Ishikawa (cell line): ENCODE data around the gene ACO1.

Experiments
- TAF1 ChIP-seq: IDR thresholded peaks from 2 replicates; pipeline ENCODE4 v1.6.1; 2012; ENCODE audit warnings: low read depth, mild to moderate bottlenecking
- YY1 ChIP-seq: IDR thresholded peaks from 2 replicates; pipeline ENCODE4 v1.6.1; 2012; ENCODE audit warnings: low read depth

- no peak for TF ChIP-seq TAF1
- TF ChIP-seq YY1 = no peak
Measured at GRCh38 chr9:32427111-32427873, 42.8 kb downstream of the ACO1 start.
